ENCODE data around the gene CCDC85B. TPM values are rescaled to one million over a fixed set of nuclear protein-coding genes. Genes with fewer than 3 reads are reported as not detected.

The CCDC85B gene
- total and polyA plus RNA-seq, 4 donors, result 4.3 to 12.6 (median 6.9) TPM

GRCh38 chr11:65855927-65856363 is 34.5 kb upstream of the CCDC85B start:
- peaks cover 3 to 39% (median 21%) of the 10 kb centered on the region in 4 donors for H3K4me1 ChIP-seq (ENCODE audit: control insufficient read depth in 4 of 4, insufficient read depth in 4 of 4, low read length in 3 of 4)
- H3K27me3 ChIP-seq (ENCODE audit: control insufficient read depth in 4 of 4, insufficient read depth in 4 of 4, low read length in 3 of 4), result no peaks in the 10 kb centered on the region
- no peak for DNase-seq (ENCODE audit: low spot score)
- H3K36me3 ChIP-seq (ENCODE audit: control insufficient read depth in 4 of 4, insufficient read depth in 3 of 4, low read depth in 1 of 4, low read length in 3 of 4), result peaks cover 13 to 39% (median 20%) of the 10 kb centered on the region in 4 donors
- no peak overlapping the region for H3K9ac ChIP-seq (ENCODE audit: low read depth in 1 of 2, low read length in 2 of 2)
- 86% methylated on average over 15 of the region's 15 CpGs for WGBS
- no peak overlapping the region for H3K27ac ChIP-seq (ENCODE audit: low read depth in 1 of 2, low read length in 2 of 2)
- TF ChIP-seq MAX (IDR thresholded peaks at IDR 0.05) (no peak), FOXA2 (IDR thresholded peaks at IDR 0.05) (no peak), FOXA1 (IDR thresholded peaks at IDR 0.05) (no peak), RAD21 (IDR thresholded peaks at IDR 0.05) (no peak), GABPA (IDR thresholded peaks at IDR 0.05 in 1 of 2, conservative IDR thresholded peaks at IDR 0.05 in 1 of 2) (no peak), HNF4A (conservative IDR thresholded peaks at IDR 0.05) (no peak), REST (IDR thresholded peaks at IDR 0.05) (no peak), TAF1 (conservative IDR thresholded peaks at IDR 0.05) (no peak), ZBTB33 (IDR thresholded peaks at IDR 0.05) (no peak), NR2F2 (IDR thresholded peaks at IDR 0.05) (no peak), RXRA (IDR thresholded peaks at IDR 0.05) (no peak), YY1 (IDR thresholded peaks at IDR 0.05) (no peak), HNF4G (IDR thresholded peaks at IDR 0.05) (no peak), EGR1 (IDR thresholded peaks at IDR 0.05; ENCODE audit: low read depth in 2 of 2) (no peak), SP1 (IDR thresholded peaks at IDR 0.05) (no peak), ATF3 (IDR thresholded peaks at IDR 0.05) (no peak)
- H3K9me3 ChIP-seq (ENCODE audit: control insufficient read depth in 4 of 4, low read length in 3 of 4), result peaks cover 0 to 6% (median 2%) of the 10 kb centered on the region in 4 donors
- H3K4me3 ChIP-seq (ENCODE audit: low read depth in 1 of 3, low read length in 3 of 3), result peak overlapping the region in 2 of 3 donors; percentile 68 to 91

GRCh38 chr11:65856689-65857499 is 33.6 kb upstream of the CCDC85B start:
- WGBS, result 2% methylated on average over 57 of the region's 57 CpGs
- Histone ChIP-seq H3K27ac (ENCODE audit: low read depth in 1 of 2, low read length in 2 of 2) (peak overlapping the region; percentile 90 to 94), H3K4me1 (ENCODE audit: control insufficient read depth in 4 of 4, insufficient read depth in 4 of 4, low read length in 3 of 4) (peaks cover 10 to 48% (median 31%) of the 10 kb centered on the region in 4 donors), H3K27me3 (ENCODE audit: control insufficient read depth in 4 of 4, insufficient read depth in 4 of 4, low read length in 3 of 4) (no peaks in the 10 kb centered on the region), H3K4me3 (ENCODE audit: low read depth in 1 of 3, low read length in 3 of 3) (peak overlapping the region; percentile 68 to 96 (median 91)), H3K9ac (ENCODE audit: low read depth in 1 of 2, low read length in 2 of 2) (peak overlapping the region in 1 of 2 donors; percentile 85), H3K9me3 (ENCODE audit: control insufficient read depth in 4 of 4, low read length in 3 of 4) (no peaks in the 10 kb centered on the region), H3K36me3 (ENCODE audit: control insufficient read depth in 4 of 4, insufficient read depth in 3 of 4, low read depth in 1 of 4, low read length in 3 of 4) (peaks cover 13 to 39% (median 20%) of the 10 kb centered on the region in 4 donors)
- DNase-seq (ENCODE audit: low spot score), result peak; percentile 79
- TF ChIP-seq FOXA2 (IDR thresholded peaks at IDR 0.05) (no peak), RXRA (IDR thresholded peaks at IDR 0.05) (peak in 1 of 2 donors; percentile 8), RAD21 (IDR thresholded peaks at IDR 0.05) (peak in 1 of 2 donors; percentile 12), ATF3 (IDR thresholded peaks at IDR 0.05) (no peak), TAF1 (conservative IDR thresholded peaks at IDR 0.05) (no peak), ZBTB33 (IDR thresholded peaks at IDR 0.05) (no peak), HNF4G (IDR thresholded peaks at IDR 0.05) (no peak), REST (IDR thresholded peaks at IDR 0.05) (no peak), HNF4A (conservative IDR thresholded peaks at IDR 0.05) (no peak), SP1 (IDR thresholded peaks at IDR 0.05) (no peak), FOXA1 (IDR thresholded peaks at IDR 0.05) (no peak), GABPA (IDR thresholded peaks at IDR 0.05 in 1 of 2, conservative IDR thresholded peaks at IDR 0.05 in 1 of 2) (peak; percentile 58 to 86), MAX (IDR thresholded peaks at IDR 0.05) (no peak), NR2F2 (IDR thresholded peaks at IDR 0.05) (no peak)
